Lung (tissue), 12 donors: Measurements from ENCODE around the gene MGAT4C. TPM values are rescaled to one million over a fixed set of nuclear protein-coding genes. Genes with fewer than 3 reads are reported as not detected.

Experiments used
- ATAC-seq: fragments of 200-7000 bp; cut with Tn5 transposase; one replicate; pipeline ENCODE4 v1.9.1; 2020; ENCODE audit warnings: moderate number of reproducible peaks; ENCODE audit not compliant: insufficient read depth, low FRiP score
- DNase-seq, 3 donors: peaks; one replicate each; pipeline ENCODE4 v3.0.0-alpha.2; 2013 to 2017
- H3K27ac ChIP-seq, 2 donors: one replicate each; pipeline ENCODE4 v1.5.1; 2013; ENCODE audit warnings: mild to moderate bottlenecking in 2 of 2, moderate library complexity in 2 of 2, control low read depth in 1 of 2, inconsistent platforms in 1 of 2, low read depth in 1 of 2, low read length in 1 of 2
- H3K27me3 ChIP-seq, 3 donors: one replicate each; pipeline ENCODE4 v1.5.1; 2013; ENCODE audit warnings: low read length in 2 of 3; ENCODE audit not compliant: control insufficient read depth in 3 of 3, insufficient read depth in 3 of 3
- H3K36me3 ChIP-seq, 4 donors: one replicate each; pipeline ENCODE4 v1.5.1; 2013; ENCODE audit warnings: low read length in 4 of 4, mild to moderate bottlenecking in 1 of 4, moderate library complexity in 1 of 4; ENCODE audit not compliant: control insufficient read depth in 4 of 4, insufficient read depth in 4 of 4
- H3K4me1 ChIP-seq, 5 donors: one replicate each; pipeline ENCODE4 v1.5.1; 2013; ENCODE audit warnings: low read length in 5 of 5, mild to moderate bottlenecking in 2 of 5, moderate library complexity in 1 of 5; ENCODE audit not compliant: control insufficient read depth in 5 of 5, insufficient read depth in 5 of 5
- H3K4me3 ChIP-seq: one replicate; pipeline ENCODE4 v1.5.1; 2013; ENCODE audit warnings: mild to moderate bottlenecking, control low read depth, moderate library complexity
- H3K9ac ChIP-seq, 2 donors: one replicate each; pipeline ENCODE4 v1.5.1; 2013; ENCODE audit warnings: low read length in 2 of 2, control low read depth in 1 of 2; ENCODE audit not compliant: insufficient read depth in 1 of 2
- H3K9me3 ChIP-seq, 4 donors: one replicate each; pipeline ENCODE4 v1.5.1; 2013; ENCODE audit warnings: low read length in 3 of 4, mild to moderate bottlenecking in 1 of 4, moderate library complexity in 1 of 4; ENCODE audit not compliant: control insufficient read depth in 4 of 4, insufficient read depth in 3 of 4
- WGBS, 2 donors: extraction: QIAGEN DNeasy Blood & Tissue Kit; methylation state at CpG; one replicate each; pipeline ENCODE4 v1.1.7; 2013; 5-methylcytosine and 5-hydroxymethylcytosine counted together
- polyA plus RNA-seq, 2 donors: library from polyadenylated mRNA; stranded (reverse); fragments of 200-250 nt; gene quantifications; one replicate each; pipeline ENCODE4 v1.2.1, GENCODE V29; 2013
- total RNA-seq, 2 donors: library from RNA; depleted of rRNA in 1 of 2; stranded (reverse); fragments of >200 nt in 1 of 2; gene quantifications; one replicate each; pipeline ENCODE4 v1.2.1, GENCODE V29; 2014 to 2021
- TF ChIP-seq, protein P1 (sequence below): IDR thresholded peaks from 2 replicates; pipeline ENCODE4 v1.5.1; 2012; ENCODE audit warnings: mild to moderate bottlenecking; ENCODE audit errors: control extremely low read depth, extremely low read depth
- donor health status: control.
- donor health status: control.
- donor health status: Bipolar disorder and iron deficiency.
- donor health status: healthy.
- donor health status: DM: yes; HTN: yes; CAD: no.

The MGAT4C gene
- total and polyA plus RNA-seq, 4 donors, result 0.01 to 4.1 (median 0.62) TPM

DNA sequence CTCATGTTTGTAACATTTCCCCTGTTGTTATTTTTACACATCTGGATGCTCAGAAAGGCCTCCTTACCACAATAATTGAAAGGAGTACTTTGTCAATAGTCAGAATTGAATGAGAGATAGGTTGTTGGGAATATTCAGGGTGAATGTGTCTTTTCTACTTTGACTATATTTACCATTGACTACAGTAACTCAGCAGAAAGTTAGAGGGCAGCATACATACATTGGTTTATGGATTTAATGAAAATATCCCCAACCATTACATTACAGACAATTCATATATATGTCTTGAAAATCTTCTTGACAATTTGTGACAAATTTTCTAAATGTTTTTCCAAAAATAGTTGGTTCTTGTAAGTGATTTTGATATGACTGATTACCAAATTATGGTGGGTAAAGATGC lies 284.4 kb downstream of the MGAT4C start:
- TF ChIP-seq, protein P1, sequence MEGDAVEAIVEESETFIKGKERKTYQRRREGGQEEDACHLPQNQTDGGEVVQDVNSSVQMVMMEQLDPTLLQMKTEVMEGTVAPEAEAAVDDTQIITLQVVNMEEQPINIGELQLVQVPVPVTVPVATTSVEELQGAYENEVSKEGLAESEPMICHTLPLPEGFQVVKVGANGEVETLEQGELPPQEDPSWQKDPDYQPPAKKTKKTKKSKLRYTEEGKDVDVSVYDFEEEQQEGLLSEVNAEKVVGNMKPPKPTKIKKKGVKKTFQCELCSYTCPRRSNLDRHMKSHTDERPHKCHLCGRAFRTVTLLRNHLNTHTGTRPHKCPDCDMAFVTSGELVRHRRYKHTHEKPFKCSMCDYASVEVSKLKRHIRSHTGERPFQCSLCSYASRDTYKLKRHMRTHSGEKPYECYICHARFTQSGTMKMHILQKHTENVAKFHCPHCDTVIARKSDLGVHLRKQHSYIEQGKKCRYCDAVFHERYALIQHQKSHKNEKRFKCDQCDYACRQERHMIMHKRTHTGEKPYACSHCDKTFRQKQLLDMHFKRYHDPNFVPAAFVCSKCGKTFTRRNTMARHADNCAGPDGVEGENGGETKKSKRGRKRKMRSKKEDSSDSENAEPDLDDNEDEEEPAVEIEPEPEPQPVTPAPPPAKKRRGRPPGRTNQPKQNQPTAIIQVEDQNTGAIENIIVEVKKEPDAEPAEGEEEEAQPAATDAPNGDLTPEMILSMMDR, result no peak
- no peak for ATAC-seq

DNA sequence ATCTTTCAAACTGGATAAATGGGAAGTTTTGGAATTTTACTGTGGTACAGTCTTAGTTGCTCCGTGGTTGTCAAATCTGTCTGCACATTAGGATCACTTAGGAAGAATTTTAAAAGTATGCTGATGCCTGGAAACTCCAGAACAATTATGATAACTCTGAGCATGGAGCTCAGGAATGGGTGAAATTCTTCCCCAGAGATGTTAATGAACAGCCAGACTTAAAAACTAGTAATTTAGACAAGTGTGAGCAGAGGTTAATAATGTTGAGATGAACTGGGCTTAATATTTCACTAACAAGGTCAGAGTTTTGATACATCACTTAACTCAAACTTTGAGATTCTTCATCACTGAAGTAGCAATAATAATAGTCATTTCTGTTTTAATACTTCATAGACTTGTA lies 287.6 kb downstream of the MGAT4C start:
- H3K9me3 ChIP-seq, result no peaks in the 10 kb centered on the region
- DNase-seq, result no peak
- H3K36me3 ChIP-seq, result no peaks in the 10 kb centered on the region
- H3K4me1 ChIP-seq, result no peaks in the 10 kb centered on the region
- H3K27ac ChIP-seq, result no peak overlapping the region
- ATAC-seq, result no peak
- H3K9ac ChIP-seq, result no peak overlapping the region
- H3K27me3 ChIP-seq, result no peaks in the 10 kb centered on the region
- H3K4me3 ChIP-seq, result no peak overlapping the region
- 62 to 65% methylated on average over 1 of the region's 1 CpG for WGBS, 2 donors
- TF ChIP-seq, protein P1, result no peak

More for the DNA sequence above, 284.4 kb downstream of the MGAT4C start:
- Histone ChIP-seq H3K4me1 (no peaks in the 10 kb centered on the region), H3K4me3 (no peak overlapping the region), H3K9me3 (no peaks in the 10 kb centered on the region), H3K27ac (no peak overlapping the region), H3K27me3 (no peaks in the 10 kb centered on the region), H3K9ac (no peak overlapping the region), H3K36me3 (no peaks in the 10 kb centered on the region)
- no peak for DNase-seq

- no peak for DNase-seq
- H3K27ac ChIP-seq, result no peak overlapping the region
- no peak overlapping the region for H3K4me3 ChIP-seq
- no peaks in the 10 kb centered on the region for H3K9me3 ChIP-seq
- no peak for ATAC-seq
- H3K27me3 ChIP-seq, result no peaks in the 10 kb centered on the region
- no peak overlapping the region for H3K9ac ChIP-seq
- no peaks in the 10 kb centered on the region for H3K4me1 ChIP-seq
- no peaks in the 10 kb centered on the region for H3K36me3 ChIP-seq
- TF ChIP-seq, protein P1, result no peak
Observed at GRCh38 chr12:85963326-85963725, 292.9 kb downstream of the MGAT4C start.

DNA sequence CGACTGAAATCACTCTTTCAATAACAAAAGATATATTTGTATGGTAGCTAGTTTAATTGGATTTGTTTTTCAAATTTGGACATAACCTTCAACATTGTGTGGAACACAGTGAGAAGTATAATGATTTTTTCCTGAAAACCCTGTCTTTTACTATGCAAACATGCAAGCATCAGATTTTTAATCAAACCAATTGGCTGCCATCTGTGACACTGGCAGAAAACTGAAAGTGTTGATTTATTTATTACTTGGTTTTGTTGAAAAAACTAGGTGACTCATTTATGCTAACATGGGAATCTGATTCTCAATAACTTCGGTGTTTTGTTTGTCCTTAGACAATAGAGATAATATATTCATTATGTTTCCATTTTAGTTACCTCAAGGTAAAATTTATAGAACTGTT lies 300.1 kb downstream of the MGAT4C start:
- TF ChIP-seq, protein P1, result no peak
- Histone ChIP-seq H3K9ac (no peak overlapping the region), H3K27me3 (no peaks in the 10 kb centered on the region), H3K4me3 (no peak overlapping the region), H3K4me1 (no peaks in the 10 kb centered on the region), H3K27ac (no peak overlapping the region), H3K9me3 (no peaks in the 10 kb centered on the region), H3K36me3 (no peaks in the 10 kb centered on the region)
- WGBS, 2 donors, result 62 to 72% methylated on average over 2 of the region's 2 CpGs
- no peak for DNase-seq
- no peak for ATAC-seq
